Measurements from ENCODE around the gene DNAJC16. TPM values are rescaled to one million over a fixed set of nuclear protein-coding genes. Genes with fewer than 3 reads are reported as not detected.

The DNAJC16 gene
- total and polyA plus RNA-seq, 2 donors (not counting 1 experiment from before 2014, with no cell fraction given): 18.8 to 18.9 TPM

GRCh38 chr1:15504436-15504835, 22.2 kb upstream of the DNAJC16 start:
- Histone ChIP-seq H3K36me3 (ENCODE audit: control insufficient read depth, insufficient read depth, low read length) (no peaks in the 10 kb centered on the region), H3K27me3 (ENCODE audit: control insufficient read depth, insufficient read depth, low read length) (no peaks in the 10 kb centered on the region), H3K79me2 (ENCODE audit: control insufficient read depth, insufficient read depth, low read length) (no peaks in the 10 kb centered on the region), H3K9ac (ENCODE audit: insufficient read depth, low read length) (no peak overlapping the region), H3K4me3 (replicated peaks in 1 of 4; ENCODE audit: control extremely low read depth in 1 of 4, insufficient read depth in 1 of 4, low read depth in 3 of 4, low read length in 4 of 4) (no peak overlapping the region), H3K27ac (ENCODE audit: insufficient read depth, low read length) (no peak overlapping the region), H3K4me2 (ENCODE audit: extremely low read depth, insufficient read depth, low read length) (no peak overlapping the region), H4K20me1 (ENCODE audit: control insufficient read depth, extremely low read depth, insufficient read depth, low read length) (no peaks in the 10 kb centered on the region), H3K9me3 (ENCODE audit: control insufficient read depth, insufficient read depth, low read depth, low read length) (no peaks in the 10 kb centered on the region), H3K4me1 (ENCODE audit: control insufficient read depth, extremely low read depth, insufficient read depth, low read length) (no peaks in the 10 kb centered on the region), H2AFZ (ENCODE audit: low read length) (no peak overlapping the region)
- DNase-seq (ENCODE audit: low read depth in 2 of 2): no peak
- TF ChIP-seq EZH2 (IDR thresholded peaks at IDR 0.05; ENCODE audit: low read length, missing control alignments): no peak
- TF ChIP-seq CTCF (conservative IDR thresholded peaks at IDR 0.05 in 1 of 2, IDR thresholded peaks at IDR 0.05 in 1 of 2; ENCODE audit: low read depth in 1 of 2, low read length in 2 of 2): no peak

- no peaks in the 10 kb centered on the region for H3K79me2 ChIP-seq (ENCODE audit: control insufficient read depth, insufficient read depth, low read length)
- H3K9ac ChIP-seq (ENCODE audit: insufficient read depth, low read length): no peak overlapping the region
- no peaks in the 10 kb centered on the region for H3K36me3 ChIP-seq (ENCODE audit: control insufficient read depth, insufficient read depth, low read length)
- no peak overlapping the region for H3K27ac ChIP-seq (ENCODE audit: insufficient read depth, low read length)
- no peaks in the 10 kb centered on the region for H3K9me3 ChIP-seq (ENCODE audit: control insufficient read depth, insufficient read depth, low read depth, low read length)
- H2AFZ ChIP-seq (ENCODE audit: low read length): no peak overlapping the region
- no peak overlapping the region for H3K4me2 ChIP-seq (ENCODE audit: extremely low read depth, insufficient read depth, low read length)
- no peaks in the 10 kb centered on the region for H3K27me3 ChIP-seq (ENCODE audit: control insufficient read depth, insufficient read depth, low read length)
- TF ChIP-seq EZH2 (IDR thresholded peaks at IDR 0.05; ENCODE audit: low read length, missing control alignments) (no peak), CTCF (conservative IDR thresholded peaks at IDR 0.05 in 1 of 2, IDR thresholded peaks at IDR 0.05 in 1 of 2; ENCODE audit: low read depth in 1 of 2, low read length in 2 of 2) (no peak)
- no peak for DNase-seq (ENCODE audit: low read depth in 2 of 2)
- no peak overlapping the region for H3K4me3 ChIP-seq (replicated peaks in 1 of 4; ENCODE audit: control extremely low read depth in 1 of 4, insufficient read depth in 1 of 4, low read depth in 3 of 4, low read length in 4 of 4)
- peaks cover 3% of the 10 kb centered on the region for H3K4me1 ChIP-seq (ENCODE audit: control insufficient read depth, extremely low read depth, insufficient read depth, low read length)
- H4K20me1 ChIP-seq (ENCODE audit: control insufficient read depth, extremely low read depth, insufficient read depth, low read length): no peaks in the 10 kb centered on the region
Observed at GRCh38 chr1:15506831-15507230, 19.8 kb upstream of the DNAJC16 start.

GRCh38 chr1:15507278-15507677, 19.4 kb upstream of the DNAJC16 start:
- peaks cover 3% of the 10 kb centered on the region for H3K4me1 ChIP-seq (ENCODE audit: control insufficient read depth, extremely low read depth, insufficient read depth, low read length)
- H3K9ac ChIP-seq (ENCODE audit: insufficient read depth, low read length): no peak overlapping the region
- H3K27me3 ChIP-seq (ENCODE audit: control insufficient read depth, insufficient read depth, low read length): no peaks in the 10 kb centered on the region
- H3K79me2 ChIP-seq (ENCODE audit: control insufficient read depth, insufficient read depth, low read length): no peaks in the 10 kb centered on the region
- no peak overlapping the region for H3K4me2 ChIP-seq (ENCODE audit: extremely low read depth, insufficient read depth, low read length)
- DNase-seq (ENCODE audit: low read depth in 2 of 2): no peak
- no peaks in the 10 kb centered on the region for H3K9me3 ChIP-seq (ENCODE audit: control insufficient read depth, insufficient read depth, low read depth, low read length)
- no peak overlapping the region for H3K4me3 ChIP-seq (replicated peaks in 1 of 4; ENCODE audit: control extremely low read depth in 1 of 4, insufficient read depth in 1 of 4, low read depth in 3 of 4, low read length in 4 of 4)
- no peaks in the 10 kb centered on the region for H3K36me3 ChIP-seq (ENCODE audit: control insufficient read depth, insufficient read depth, low read length)
- TF ChIP-seq EZH2 (IDR thresholded peaks at IDR 0.05; ENCODE audit: low read length, missing control alignments): no peak
- no peak for TF ChIP-seq CTCF (conservative IDR thresholded peaks at IDR 0.05 in 1 of 2, IDR thresholded peaks at IDR 0.05 in 1 of 2; ENCODE audit: low read depth in 1 of 2, low read length in 2 of 2)
- no peaks in the 10 kb centered on the region for H4K20me1 ChIP-seq (ENCODE audit: control insufficient read depth, extremely low read depth, insufficient read depth, low read length)
- no peak overlapping the region for H3K27ac ChIP-seq (ENCODE audit: insufficient read depth, low read length)
- H2AFZ ChIP-seq (ENCODE audit: low read length): no peak overlapping the region
